GM21786 (cell line): Measurements from ENCODE around the gene DCTN2.
"Not testable (repeated sequence)": the region's sequence is repeated elsewhere in the genome, so short reads cannot be mapped to it uniquely, and the experiment has no call there.

ENCODE experiments used
- ATAC-seq: cut with Tn5 transposase; IDR thresholded peaks from one replicate; pipeline ENCODE4 v1.9.1; 2021; ENCODE audit not compliant: unreplicated experiment

The DCTN2 gene

DNA sequence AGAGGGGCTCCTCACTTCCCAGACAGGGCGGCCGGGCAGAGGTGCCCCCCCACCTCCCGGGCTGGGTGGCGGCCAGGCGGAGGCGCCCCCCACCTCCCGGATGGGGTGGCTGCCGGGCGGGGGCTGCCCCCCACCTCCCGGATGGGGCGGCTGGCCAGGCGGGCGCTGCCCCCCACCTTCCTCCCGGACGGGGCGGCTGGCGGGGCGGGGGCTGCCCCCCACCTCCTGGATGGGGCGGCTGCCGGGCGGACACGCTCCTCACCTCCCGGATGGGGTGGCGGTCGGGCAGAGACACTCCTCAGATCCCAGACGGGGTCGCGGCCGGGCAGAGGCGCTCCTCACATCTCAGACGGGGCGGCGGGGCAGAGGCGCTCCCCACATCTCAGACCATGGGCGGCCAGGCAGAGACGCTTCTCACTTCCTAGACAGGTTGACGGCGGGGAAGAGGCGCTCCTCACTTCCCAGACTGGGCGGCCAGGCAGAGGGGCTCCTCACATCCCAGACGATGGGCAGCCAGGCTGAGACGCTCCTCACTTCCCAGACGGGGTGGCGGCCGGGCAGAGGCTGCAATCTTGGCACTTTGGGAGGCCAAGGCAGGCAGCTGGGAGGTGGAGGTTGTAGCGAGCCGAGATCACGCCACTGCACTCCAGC, 51.8 kb downstream of the DCTN2 start:
- not testable (repeated sequence) for ATAC-seq

GRCh38 chr12:57491393-57492280, 55.4 kb downstream of the DCTN2 start:
- ATAC-seq = no peak

- ATAC-seq = no peak
Observed at GRCh38 chr12:57490126-57490525, 56.9 kb downstream of the DCTN2 start.

DNA sequence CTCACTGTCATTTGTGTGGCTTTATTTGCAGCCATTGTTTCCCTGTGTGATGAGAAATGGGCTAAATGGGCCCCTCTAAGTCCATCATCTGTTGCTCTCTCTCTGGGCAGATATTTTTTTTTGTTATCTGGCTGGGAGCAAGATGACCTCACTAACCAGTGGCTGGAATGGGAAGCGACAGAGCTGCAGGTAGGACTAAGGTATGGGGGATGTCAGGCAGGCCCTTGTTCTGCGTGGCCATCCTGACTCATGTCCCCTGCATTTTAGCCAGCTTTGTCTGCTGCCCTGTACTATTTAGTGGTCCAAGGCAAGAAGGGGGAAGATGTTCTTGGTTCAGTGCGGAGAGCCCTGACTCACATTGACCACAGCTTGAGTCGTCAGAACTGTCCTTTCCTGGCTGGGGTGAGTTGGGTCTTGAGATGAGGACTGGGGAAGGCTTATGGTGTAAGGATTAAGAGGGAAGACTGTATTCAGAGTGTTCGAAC, 57.8 kb downstream of the DCTN2 start:
- no peak for ATAC-seq

- ATAC-seq = no peak
Observed at GRCh38 chr12:57488402-57489156, 58.4 kb downstream of the DCTN2 start.

GRCh38 chr12:57487597-57488401, 59.2 kb downstream of the DCTN2 start, which contains the start of gene MARS1:
TSS of gene MARS1 (plus strand) at chr12:57488068. CDS start at chr12:57488091, 23 bp downstream.
- ATAC-seq = peak; percentile 98

DNA sequence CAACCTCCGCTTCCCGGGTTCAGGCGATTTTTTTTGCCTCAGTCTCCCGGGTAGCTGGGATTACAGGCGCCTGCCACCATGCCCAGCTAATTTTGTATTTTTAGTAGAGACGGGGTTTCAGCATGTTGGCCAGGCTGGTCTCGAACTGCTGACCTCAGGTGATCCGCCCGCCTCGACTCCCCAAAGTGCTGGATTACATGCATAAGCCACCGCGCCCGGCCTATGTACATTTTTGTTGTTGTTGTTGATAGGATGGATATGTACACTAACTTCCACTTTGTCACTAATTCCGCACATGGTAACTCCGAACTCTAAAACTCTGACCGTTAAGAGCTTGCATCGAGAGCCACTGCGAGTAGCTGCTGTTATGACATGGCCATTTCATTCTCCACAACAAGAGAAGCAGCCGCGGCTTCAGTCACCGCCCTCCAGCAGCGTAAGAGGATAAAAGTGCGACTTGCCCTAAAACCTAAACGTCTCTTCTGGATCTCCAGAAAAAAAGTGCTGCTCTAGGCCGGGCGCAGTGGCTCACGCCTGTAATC, 59.9 kb downstream of the DCTN2 start:
- ATAC-seq = no peak

DNA sequence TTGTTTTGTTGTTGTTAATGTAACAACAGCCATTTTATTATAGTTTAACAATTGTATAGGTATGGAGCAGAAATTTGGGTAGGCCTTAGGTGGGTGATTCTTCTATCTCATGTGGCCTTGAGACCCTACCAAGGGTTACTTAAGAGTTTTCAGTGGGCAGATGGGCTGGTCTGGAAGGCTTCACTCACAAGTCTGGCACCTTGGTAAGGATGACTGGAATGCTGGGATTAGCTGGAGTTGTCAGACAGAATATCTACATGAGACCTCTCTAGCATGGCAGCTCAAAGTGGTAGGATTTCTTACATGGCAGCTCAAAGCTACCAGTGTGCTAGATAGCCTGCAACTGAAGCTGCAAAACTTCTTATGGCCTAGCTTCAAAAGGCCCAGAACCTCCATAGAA, 61.3 kb downstream of the DCTN2 start:
- no peak for ATAC-seq

- no peak for ATAC-seq
Observed at GRCh38 chr12:57483466-57483865, 63.5 kb downstream of the DCTN2 start.

GRCh38 chr12:57481671-57482070, 65.3 kb downstream of the DCTN2 start:
- no peak for ATAC-seq
